Testis (tissue), 3 donors: ENCODE results near the gene SHC4. TPM values are rescaled to one million over a fixed set of nuclear protein-coding genes. Genes with fewer than 3 reads are reported as not detected.

Source experiments
- DNase-seq: peaks from one replicate; pipeline ENCODE4 v3.0.0-alpha.2; 2019
- H3K27ac ChIP-seq, 2 donors: fragments of 200-600 bp; sonication (generic); one replicate each; pipeline ENCODE4 v1.5.1; 2019
- H3K27me3 ChIP-seq: fragments of 200-600 bp; sonication (generic); one replicate; pipeline ENCODE4 v1.5.1; 2019
- H3K36me3 ChIP-seq: fragments of 200-600 bp; sonication (generic); one replicate; pipeline ENCODE4 v1.5.1; 2017; ENCODE audit warnings: low read depth; ENCODE audit errors: missing control alignments
- H3K4me1 ChIP-seq: fragments of 200-600 bp; sonication (generic); one replicate; pipeline ENCODE4 v1.5.1; 2019
- H3K4me3 ChIP-seq, 2 donors: fragments of 200-600 bp; sonication (generic); one replicate each; pipeline ENCODE4 v1.5.1; 2017 to 2019
- H3K9me3 ChIP-seq: fragments of 200-600 bp; sonication (generic); one replicate; pipeline ENCODE4 v1.5.1; 2017
- POLR2A ChIP-seq: fragments of 450-650 bp; IDR thresholded peaks from one replicate; pipeline ENCODE4 v1.6.1; 2017; ENCODE audit warnings: antibody characterized with exemption, mild to moderate bottlenecking, moderate library complexity
- WGBS, 2 donors: methylation state at CpG; one replicate each; pipeline ENCODE4 v1.1.5; 2018; 5-methylcytosine and 5-hydroxymethylcytosine counted together
- intact Hi-C: fragments of 100-400 bp; cut with DNase I; formaldehyde crosslinking; loops from one replicate; pipeline ENCODE4 v1.15.1; 2023; ENCODE audit warnings: low total_unique reads
- polyA plus RNA-seq: library from polyadenylated mRNA; stranded (reverse); fragments of 350-450 nt; fragmentation: Illumina TruSeq; extraction: RNeasy Lipid Tissue Mini Kit (QIAGEN cat#74804); gene quantifications from one replicate; pipeline ENCODE4 v1.2.3, GENCODE V29; 2014; ENCODE audit warnings: low read depth, low replicate concordance; ENCODE audit not compliant: insufficient read depth
- total RNA-seq, 2 donors: library from RNA; depleted of rRNA; stranded (reverse); fragments of >200 nt; gene quantifications; one replicate each; pipeline ENCODE4 v1.2.3, GENCODE V29; 2016
- TF ChIP-seq, protein P1 (sequence below), 3 experiments: fragments of 450-650 bp in 2 of 3; fragments of 200-600 bp in 1 of 3; sonication (generic) in 1 of 3; IDR thresholded peaks; one replicate each; pipeline ENCODE4 v1.5.1; 2016 to 2019; ENCODE audit warnings: antibody characterized with exemption in 3 of 3, mild to moderate bottlenecking in 2 of 3, moderate library complexity in 1 of 3

Gene SHC4
- total and polyA plus RNA-seq, 3 donors from 2014 or later, result 22.7 to 70.4 (median 52.0) TPM

- TF ChIP-seq POLR2A, result no peak
- TF ChIP-seq, protein P1, sequence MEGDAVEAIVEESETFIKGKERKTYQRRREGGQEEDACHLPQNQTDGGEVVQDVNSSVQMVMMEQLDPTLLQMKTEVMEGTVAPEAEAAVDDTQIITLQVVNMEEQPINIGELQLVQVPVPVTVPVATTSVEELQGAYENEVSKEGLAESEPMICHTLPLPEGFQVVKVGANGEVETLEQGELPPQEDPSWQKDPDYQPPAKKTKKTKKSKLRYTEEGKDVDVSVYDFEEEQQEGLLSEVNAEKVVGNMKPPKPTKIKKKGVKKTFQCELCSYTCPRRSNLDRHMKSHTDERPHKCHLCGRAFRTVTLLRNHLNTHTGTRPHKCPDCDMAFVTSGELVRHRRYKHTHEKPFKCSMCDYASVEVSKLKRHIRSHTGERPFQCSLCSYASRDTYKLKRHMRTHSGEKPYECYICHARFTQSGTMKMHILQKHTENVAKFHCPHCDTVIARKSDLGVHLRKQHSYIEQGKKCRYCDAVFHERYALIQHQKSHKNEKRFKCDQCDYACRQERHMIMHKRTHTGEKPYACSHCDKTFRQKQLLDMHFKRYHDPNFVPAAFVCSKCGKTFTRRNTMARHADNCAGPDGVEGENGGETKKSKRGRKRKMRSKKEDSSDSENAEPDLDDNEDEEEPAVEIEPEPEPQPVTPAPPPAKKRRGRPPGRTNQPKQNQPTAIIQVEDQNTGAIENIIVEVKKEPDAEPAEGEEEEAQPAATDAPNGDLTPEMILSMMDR (IDR thresholded peaks at IDR 0.05), result no peak
- no peaks in the 10 kb centered on the region for H3K36me3 ChIP-seq
- no peaks in the 10 kb centered on the region for H3K27me3 ChIP-seq
- intact Hi-C loops, result no loop called here
- H3K4me1 ChIP-seq, result peaks cover 9% of the 10 kb centered on the region
- H3K9me3 ChIP-seq, result no peaks in the 10 kb centered on the region
- no peak overlapping the region for H3K4me3 ChIP-seq
- WGBS, 2 donors, result 88 to 95% methylated on average over 2 of the region's 2 CpGs
- no peak for DNase-seq
- H3K27ac ChIP-seq, result no peak overlapping the region
These were observed 80.0 kb downstream of the SHC4 start for GRCh38 chr15:48883699-48884098.

DNA sequence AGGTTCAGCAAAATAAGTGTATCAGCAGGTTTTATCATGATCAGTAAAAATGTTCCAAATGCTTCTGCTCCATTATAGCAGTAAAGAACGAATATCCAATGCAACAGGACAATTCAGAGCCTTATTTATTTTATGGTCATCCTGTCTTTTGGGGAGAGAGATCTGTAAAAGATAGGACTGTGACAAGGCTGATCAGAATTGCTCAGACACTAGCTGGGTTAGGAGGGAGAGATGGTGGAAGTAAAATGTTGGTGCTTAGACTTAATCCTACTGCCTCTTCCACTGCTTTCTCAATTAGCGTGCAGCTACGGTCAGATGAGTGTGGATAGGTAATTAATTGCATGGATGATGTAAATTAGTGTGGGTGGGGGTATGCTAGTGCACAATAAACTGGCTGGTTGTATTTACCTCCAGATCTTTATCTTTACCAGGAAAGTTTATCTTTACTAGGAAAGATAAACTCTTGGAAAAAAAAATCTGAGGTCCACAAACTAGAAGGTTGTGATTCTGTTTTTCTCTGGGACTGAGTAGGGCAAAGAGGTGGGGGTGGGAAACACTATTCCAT, 83.6 kb downstream of the SHC4 start:
- Histone ChIP-seq H3K27me3 (no peaks in the 10 kb centered on the region), H3K36me3 (no peaks in the 10 kb centered on the region), H3K9me3 (no peaks in the 10 kb centered on the region), H3K4me1 (peaks cover 9% of the 10 kb centered on the region), H3K4me3 (no peak overlapping the region), H3K27ac (no peak overlapping the region)
- DNase-seq, result no peak
- 47 to 64% methylated on average over 3 of the region's 3 CpGs for WGBS, 2 donors
- intact Hi-C loops, result no loop called here
- TF ChIP-seq POLR2A, result no peak
- TF ChIP-seq, protein P1 (IDR thresholded peaks at IDR 0.05), result no peak

DNA sequence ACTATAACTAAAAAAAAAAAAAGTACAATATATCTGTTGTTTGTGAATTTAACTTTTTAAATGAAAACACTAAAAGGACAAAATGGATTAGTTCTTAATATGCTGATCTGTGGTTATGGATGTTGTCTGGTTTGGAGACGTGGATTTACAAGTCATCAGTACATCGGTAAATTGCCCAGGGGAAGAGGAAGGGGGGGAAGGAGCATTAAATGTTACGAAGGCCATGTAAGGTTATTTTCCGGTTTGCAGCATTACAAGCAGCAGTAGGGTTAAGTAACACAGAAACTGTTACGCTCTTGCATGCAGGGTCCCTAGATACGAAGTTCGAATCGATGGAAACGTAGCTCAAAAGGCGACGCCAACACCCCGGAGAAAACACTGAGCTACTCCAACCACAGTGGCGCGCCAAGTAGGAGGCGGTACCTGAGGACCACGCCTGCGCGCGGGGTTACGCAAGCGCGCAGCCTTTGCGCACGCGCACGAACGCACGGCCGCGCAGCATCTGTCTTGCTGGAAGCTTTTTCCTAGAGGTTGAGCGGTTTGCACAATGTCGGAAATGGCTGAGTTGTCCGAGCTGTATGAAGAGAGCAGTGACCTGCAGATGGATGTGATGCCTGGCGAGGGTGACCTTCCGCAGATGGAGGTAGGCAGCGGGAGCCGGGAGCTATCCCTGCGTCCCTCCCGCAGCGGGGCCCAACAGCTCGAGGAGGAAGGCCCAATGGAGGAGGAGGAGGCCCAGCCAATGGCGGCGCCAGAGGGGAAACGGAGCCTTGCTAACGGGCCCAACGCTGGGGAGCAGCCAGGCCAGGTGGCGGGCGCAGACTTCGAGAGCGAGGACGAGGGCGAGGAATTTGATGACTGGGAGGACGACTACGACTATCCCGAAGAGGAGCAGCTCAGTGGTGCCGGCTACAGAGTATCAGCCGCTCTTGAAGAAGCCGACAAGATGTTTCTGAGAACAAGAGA, 85.8 kb downstream of the SHC4 start, which contains the start of gene EID1:
Gene EID1, plus strand, starts transcription at position 505 of the 966 bp plus-strand sequence. Its CDS starts 43 bp downstream, at position 548.
- peak within 1 kb of the TSS; percentile 93 to 94 for H3K27ac ChIP-seq
- peaks cover 9% of the 10 kb centered on the region for H3K4me1 ChIP-seq
- no peaks in the 10 kb centered on the region for H3K36me3 ChIP-seq
- intact Hi-C loops, result no loop called here
- peak; percentile 94 for DNase-seq
- no peaks in the 10 kb centered on the region for H3K9me3 ChIP-seq
- no peaks in the 10 kb centered on the region for H3K27me3 ChIP-seq
- TF ChIP-seq, protein P1 (IDR thresholded peaks at IDR 0.05), result no peak
- TF ChIP-seq POLR2A, result peak; percentile 66
- H3K4me3 ChIP-seq, result peak within 1 kb of the TSS; percentile 72 to 94
- WGBS, 2 donors, result 0 to 1% methylated on average over 51 to 54 of the region's 58 CpGs

DNA sequence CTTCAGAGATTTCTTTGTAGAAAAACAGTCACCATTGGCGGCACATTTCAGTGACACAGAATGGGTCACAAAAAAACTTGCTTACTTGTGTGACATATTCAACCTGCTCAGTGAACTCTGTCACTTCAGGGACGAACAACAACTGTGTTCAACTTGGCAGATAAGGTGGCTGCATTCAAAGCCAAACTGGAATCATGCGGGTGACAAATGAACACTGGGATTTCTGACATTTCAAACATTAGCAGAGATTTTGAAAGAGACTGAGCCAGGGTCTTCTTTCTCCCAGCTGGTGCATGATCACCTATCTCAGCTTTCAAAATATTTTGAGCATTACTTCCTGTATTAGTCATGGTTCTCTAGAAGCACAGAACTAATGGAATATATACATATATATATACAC, 87.7 kb downstream of the SHC4 start:
- WGBS, 2 donors, result 84 to 90% methylated on average over 3 of the region's 3 CpGs
- Histone ChIP-seq H3K27ac (no peak overlapping the region), H3K4me1 (peaks cover 9% of the 10 kb centered on the region), H3K4me3 (no peak overlapping the region), H3K27me3 (no peaks in the 10 kb centered on the region), H3K9me3 (no peaks in the 10 kb centered on the region), H3K36me3 (no peaks in the 10 kb centered on the region)
- TF ChIP-seq POLR2A, result no peak
- TF ChIP-seq, protein P1 (IDR thresholded peaks at IDR 0.05), result no peak
- intact Hi-C loops, result no loop called here
- DNase-seq, result no peak
